Dendritic cell treated with granulocyte-macrophage colony-stimulating factor and Interleukin-4, amounts not matched to agents 40 ng/mL and 50 ng/mL, for 4 days (primary cell): ENCODE data around the gene KCTD11.

ENCODE experiments used
- H3K27ac Mint-ChIP-seq: one replicate; pipeline ENCODE4 v1.8.0; 2022; ENCODE audit warnings: mild to moderate bottlenecking, mixed read lengths
- H3K27me3 Mint-ChIP-seq: one replicate; pipeline ENCODE4 v1.8.0; 2022; ENCODE audit warnings: mild to moderate bottlenecking, mixed read lengths
- H3K36me3 Mint-ChIP-seq: one replicate; pipeline ENCODE4 v1.8.0; 2022; ENCODE audit warnings: low read depth, mixed read lengths
- H3K4me1 Mint-ChIP-seq: one replicate; pipeline ENCODE4 v1.8.0; 2022; ENCODE audit warnings: low read depth, mixed read lengths
- H3K4me3 Mint-ChIP-seq: one replicate; pipeline ENCODE4 v1.8.0; 2022; ENCODE audit warnings: mild to moderate bottlenecking, moderate library complexity, mixed read lengths
- H3K9me3 Mint-ChIP-seq: one replicate; pipeline ENCODE4 v1.8.0; 2022; ENCODE audit warnings: mixed read lengths
- intact Hi-C: fragments of 100-400 bp; cut with micrococcal nuclease; formaldehyde crosslinking; loops from one replicate; pipeline ENCODE4 v1.15.0; 2022

KCTD11 gene

GRCh38 chr17:7314719-7315569 is 37.0 kb upstream of the KCTD11 start, which contains the start of gene GPS2:
GPS2 (minus strand) TSS chr17:7315360; CDS start chr17:7315052, 308 bp downstream.
- Mint-ChIP-seq H3K4me3 (peak within 1 kb of the TSS; percentile 85), H3K36me3 (peaks cover 97% of the 10 kb centered on the region), H3K27ac (peak within 1 kb of the TSS; percentile 91), H3K9me3 (no peaks in the 10 kb centered on the region), H3K27me3 (no peaks in the 10 kb centered on the region), H3K4me1 (peaks cover 66% of the 10 kb centered on the region)
- intact Hi-C loops = no loop called here

GRCh38 chr17:7315570-7316235 is 36.3 kb upstream of the KCTD11 start:
- peak overlapping the region; percentile 85 for H3K4me3 Mint-ChIP-seq
- H3K27me3 Mint-ChIP-seq = no peaks in the 10 kb centered on the region
- intact Hi-C loops = no loop called here
- peaks cover 97% of the 10 kb centered on the region for H3K36me3 Mint-ChIP-seq
- H3K27ac Mint-ChIP-seq = peak overlapping the region; percentile 91
- no peaks in the 10 kb centered on the region for H3K9me3 Mint-ChIP-seq
- H3K4me1 Mint-ChIP-seq = peaks cover 59% of the 10 kb centered on the region

- peak overlapping the region; percentile 31 for H3K27ac Mint-ChIP-seq
- intact Hi-C loops = no loop called here
Observed at GRCh38 chr17:7317161-7317803, 34.7 kb upstream of the KCTD11 start.

GRCh38 chr17:7318121-7318860 is 33.7 kb upstream of the KCTD11 start:
- peak overlapping the region; percentile 31 for H3K27ac Mint-ChIP-seq
- H3K4me1 Mint-ChIP-seq = peaks cover 34% of the 10 kb centered on the region
- no peak overlapping the region for H3K4me3 Mint-ChIP-seq
- no peaks in the 10 kb centered on the region for H3K9me3 Mint-ChIP-seq
- intact Hi-C loops = no loop called here
- peaks cover 97% of the 10 kb centered on the region for H3K36me3 Mint-ChIP-seq
- H3K27me3 Mint-ChIP-seq = no peaks in the 10 kb centered on the region

More at GRCh38 chr17:7317161-7317803, 34.7 kb upstream of the KCTD11 start:
- Mint-ChIP-seq H3K4me3 (no peak overlapping the region), H3K4me1 (peaks cover 44% of the 10 kb centered on the region), H3K27me3 (no peaks in the 10 kb centered on the region), H3K36me3 (peaks cover 97% of the 10 kb centered on the region), H3K9me3 (no peaks in the 10 kb centered on the region)

GRCh38 chr17:7321466-7321865 is 30.5 kb upstream of the KCTD11 start:
- H3K36me3 Mint-ChIP-seq = peaks cover 97% of the 10 kb centered on the region
- H3K27ac Mint-ChIP-seq = no peak overlapping the region
- no peaks in the 10 kb centered on the region for H3K9me3 Mint-ChIP-seq
- H3K4me1 Mint-ChIP-seq = peaks cover 20% of the 10 kb centered on the region
- intact Hi-C loops = no loop called here
- no peaks in the 10 kb centered on the region for H3K27me3 Mint-ChIP-seq
- no peak overlapping the region for H3K4me3 Mint-ChIP-seq

GRCh38 chr17:7322520-7323194 is 29.3 kb upstream of the KCTD11 start:
- H3K4me3 Mint-ChIP-seq = no peak overlapping the region
- peaks cover 18% of the 10 kb centered on the region for H3K4me1 Mint-ChIP-seq
- no peaks in the 10 kb centered on the region for H3K9me3 Mint-ChIP-seq
- intact Hi-C loops = no loop called here
- H3K27me3 Mint-ChIP-seq = no peaks in the 10 kb centered on the region
- no peak overlapping the region for H3K27ac Mint-ChIP-seq
- peaks cover 100% of the 10 kb centered on the region for H3K36me3 Mint-ChIP-seq

GRCh38 chr17:7323731-7324437 is 28.1 kb upstream of the KCTD11 start:
- peaks cover 26% of the 10 kb centered on the region for H3K4me1 Mint-ChIP-seq
- H3K9me3 Mint-ChIP-seq = no peaks in the 10 kb centered on the region
- intact Hi-C loops = no loop called here
- H3K4me3 Mint-ChIP-seq = no peak overlapping the region
- no peak overlapping the region for H3K27ac Mint-ChIP-seq
- H3K27me3 Mint-ChIP-seq = no peaks in the 10 kb centered on the region
- H3K36me3 Mint-ChIP-seq = peaks cover 91% of the 10 kb centered on the region

GRCh38 chr17:7324438-7324779 is 27.6 kb upstream of the KCTD11 start:
- Mint-ChIP-seq H3K4me1 (peaks cover 28% of the 10 kb centered on the region), H3K27me3 (no peaks in the 10 kb centered on the region), H3K4me3 (no peak overlapping the region), H3K9me3 (no peaks in the 10 kb centered on the region), H3K36me3 (peaks cover 91% of the 10 kb centered on the region), H3K27ac (no peak overlapping the region)
- intact Hi-C loops = no loop called here

- intact Hi-C loops = no loop called here
- no peak overlapping the region for H3K27ac Mint-ChIP-seq
- H3K27me3 Mint-ChIP-seq = no peaks in the 10 kb centered on the region
- H3K9me3 Mint-ChIP-seq = no peaks in the 10 kb centered on the region
- peaks cover 28% of the 10 kb centered on the region for H3K4me1 Mint-ChIP-seq
- H3K36me3 Mint-ChIP-seq = peaks cover 86% of the 10 kb centered on the region
- H3K4me3 Mint-ChIP-seq = no peak overlapping the region
Observed at GRCh38 chr17:7325031-7325528, 26.9 kb upstream of the KCTD11 start.

GRCh38 chr17:7326186-7326585 is 25.8 kb upstream of the KCTD11 start:
- Mint-ChIP-seq H3K4me3 (no peak overlapping the region), H3K27ac (no peak overlapping the region), H3K27me3 (no peaks in the 10 kb centered on the region), H3K9me3 (no peaks in the 10 kb centered on the region), H3K36me3 (peaks cover 75% of the 10 kb centered on the region), H3K4me1 (peaks cover 36% of the 10 kb centered on the region)
- intact Hi-C loops = no loop called here

- Mint-ChIP-seq H3K4me3 (no peak overlapping the region), H3K27me3 (no peaks in the 10 kb centered on the region), H3K27ac (peak overlapping the region; percentile 98), H3K4me1 (peaks cover 44% of the 10 kb centered on the region), H3K36me3 (peaks cover 66% of the 10 kb centered on the region), H3K9me3 (no peaks in the 10 kb centered on the region)
- intact Hi-C loops = no loop called here
Observed at GRCh38 chr17:7327056-7327455, 24.9 kb upstream of the KCTD11 start.

- intact Hi-C loops = no loop called here
- Mint-ChIP-seq H3K27ac (peak overlapping the region; percentile 98), H3K27me3 (no peaks in the 10 kb centered on the region), H3K4me1 (peaks cover 49% of the 10 kb centered on the region), H3K9me3 (no peaks in the 10 kb centered on the region), H3K36me3 (peaks cover 62% of the 10 kb centered on the region), H3K4me3 (no peak overlapping the region)
Observed at GRCh38 chr17:7327501-7327900, 24.5 kb upstream of the KCTD11 start.

GRCh38 chr17:7328009-7328408 is 24.0 kb upstream of the KCTD11 start:
- Mint-ChIP-seq H3K4me1 (peaks cover 53% of the 10 kb centered on the region), H3K27ac (peak overlapping the region; percentile 98), H3K4me3 (peak overlapping the region; percentile 99), H3K9me3 (no peaks in the 10 kb centered on the region), H3K36me3 (peaks cover 57% of the 10 kb centered on the region), H3K27me3 (no peaks in the 10 kb centered on the region)
- intact Hi-C loops = no loop called here
